ENCODE results near the gene KCTD17. TPM values are rescaled to one million over a fixed set of nuclear protein-coding genes. Genes with fewer than 3 reads are reported as not detected.

KCTD17 gene
- total RNA-seq, 1 donor from 2014 or later = 34.9 TPM

GRCh38 chr22:37043209-37043827 is 8.2 kb upstream of the KCTD17 start:
- DNase-seq (ENCODE audit: low read depth, low spot score) = no peak

- DNase-seq (ENCODE audit: low read depth, low spot score) = no peak
Observed at GRCh38 chr22:37043828-37044538, 7.6 kb upstream of the KCTD17 start.

- DNase-seq (ENCODE audit: low read depth, low spot score) = no peak
Observed at GRCh38 chr22:37044634-37045625, 6.6 kb upstream of the KCTD17 start.

- no peak for DNase-seq (ENCODE audit: low read depth, low spot score)
Observed at GRCh38 chr22:37045958-37046357, 5.6 kb upstream of the KCTD17 start.

GRCh38 chr22:37046589-37046988 is 5.0 kb upstream of the KCTD17 start:
- DNase-seq (ENCODE audit: low read depth, low spot score) = no peak

GRCh38 chr22:37047006-37047405 is 4.5 kb upstream of the KCTD17 start:
- DNase-seq (ENCODE audit: low read depth, low spot score) = no peak

GRCh38 chr22:37048133-37048532 is 3.4 kb upstream of the KCTD17 start:
- DNase-seq (ENCODE audit: low read depth, low spot score) = no peak

- DNase-seq (ENCODE audit: low read depth, low spot score) = no peak
Observed at GRCh38 chr22:37049224-37049623, 2.3 kb upstream of the KCTD17 start.

GRCh38 chr22:37050913-37051312 is 629 bp upstream of the KCTD17 start:
- DNase-seq (ENCODE audit: low read depth, low spot score) = no peak

GRCh38 chr22:37052386-37053309 is 1.1 kb downstream of the KCTD17 start:
- no peak for DNase-seq (ENCODE audit: low read depth, low spot score)

- no peak for DNase-seq (ENCODE audit: low read depth, low spot score)
Observed at GRCh38 chr22:37053310-37054055, 1.9 kb downstream of the KCTD17 start.

GRCh38 chr22:37054056-37054395 is 2.5 kb downstream of the KCTD17 start:
- DNase-seq (ENCODE audit: low read depth, low spot score) = no peak

- DNase-seq (ENCODE audit: low read depth, low spot score) = no peak
Observed at GRCh38 chr22:37054600-37055365, 3.2 kb downstream of the KCTD17 start.

- no peak for DNase-seq (ENCODE audit: low read depth, low spot score)
Observed at GRCh38 chr22:37056246-37056645, 4.7 kb downstream of the KCTD17 start.

- no peak for DNase-seq (ENCODE audit: low read depth, low spot score)
Observed at GRCh38 chr22:37057226-37057625, 5.7 kb downstream of the KCTD17 start.

GRCh38 chr22:37057796-37058510 is 6.4 kb downstream of the KCTD17 start:
- DNase-seq (ENCODE audit: low read depth, low spot score) = no peak

GRCh38 chr22:37058917-37059701 is 7.6 kb downstream of the KCTD17 start:
- no peak for DNase-seq (ENCODE audit: low read depth, low spot score)

- no peak for DNase-seq (ENCODE audit: low read depth, low spot score)
Observed at GRCh38 chr22:37059876-37060449, 8.4 kb downstream of the KCTD17 start.

All from pulmonary artery endothelial cell (primary cell).